HEK293T (cell line): Measurements from ENCODE around the gene BMP4.

Source experiments
- CTBP1 ChIP-seq: fragments of 450-650 bp; IDR thresholded peaks from 2 replicates; pipeline ENCODE4 v1.6.1; 2016; ENCODE audit warnings: borderline replicate concordance
- ELF4 ChIP-seq: fragments of 450-650 bp; IDR thresholded peaks from 2 replicates; pipeline ENCODE4 v1.6.1; 2017; ENCODE audit warnings: antibody characterized with exemption
- SUZ12 ChIP-seq: fragments of 450-650 bp; IDR thresholded peaks from 2 replicates; pipeline ENCODE4 v1.6.1; 2016; ENCODE audit warnings: mild to moderate bottlenecking

DNA sequence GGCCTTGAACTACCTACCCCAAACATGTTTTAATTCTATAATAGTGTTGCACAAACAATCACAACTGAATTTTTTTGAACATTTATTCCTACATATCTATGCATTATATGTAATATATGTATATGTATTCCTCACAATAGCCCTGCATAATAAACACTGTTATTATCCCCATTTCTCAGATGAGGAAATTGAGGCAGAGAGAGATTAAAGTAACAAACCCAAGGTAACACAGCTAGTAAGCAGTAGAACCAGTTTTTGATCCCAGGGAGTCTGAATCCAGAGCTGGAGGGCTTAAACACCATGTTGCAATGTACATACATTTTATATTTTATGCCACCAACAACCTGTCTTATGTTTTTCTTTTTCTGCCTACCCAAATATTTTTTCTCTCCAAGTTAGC is 26.5 kb upstream of the BMP4 start:
- TF ChIP-seq SUZ12 (no peak), ELF4 (no peak), CTBP1 (no peak)
